Erythroblast (primary cell): ENCODE measurements around the gene SLC25A47.

Experiments
- GATA1 ChIP-seq: IDR thresholded peaks from 2 replicates; pipeline ENCODE4 v1.6.1; 2011; ENCODE audit warnings: low read depth, mild to moderate bottlenecking, control low read depth, low read length, moderate library complexity
- POLR2A ChIP-seq: IDR thresholded peaks from 2 replicates; pipeline ENCODE4 v1.6.1; 2011; ENCODE audit warnings: mild to moderate bottlenecking, low read length

DNA sequence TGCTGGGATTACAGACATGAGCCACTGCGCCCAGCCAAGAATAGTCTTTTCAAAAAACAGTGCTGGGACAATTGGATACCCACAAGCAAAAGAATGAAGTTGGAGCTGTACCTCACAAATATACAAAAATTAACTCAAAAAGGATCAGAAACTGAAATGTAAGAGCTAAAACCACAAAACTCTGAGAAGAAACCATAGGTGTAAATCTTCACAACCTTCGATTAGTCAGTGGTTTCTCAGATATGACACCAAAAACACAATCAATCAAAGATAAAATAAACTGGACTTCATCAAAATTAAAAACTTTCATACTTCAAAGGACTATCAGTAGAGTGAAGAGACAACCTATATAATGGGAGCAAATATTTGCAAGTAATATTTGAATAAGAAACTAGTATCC is 35.3 kb downstream of the SLC25A47 start:
- no peak for TF ChIP-seq GATA1
- TF ChIP-seq POLR2A = no peak
